Neutrophil (primary cell): Measurements from ENCODE around the gene TPH1.

Experiments used
- H3K27ac ChIP-seq: fragments of 200-600 bp; sonication (generic); 2 replicates; pipeline ENCODE4 v1.5.1; 2016; ENCODE audit warnings: mild to moderate bottlenecking, moderate library complexity
- H3K27me3 ChIP-seq: fragments of 200-600 bp; sonication (generic); 2 replicates; pipeline ENCODE4 v1.6.0; 2016; ENCODE audit warnings: mild to moderate bottlenecking
- H3K36me3 ChIP-seq: fragments of 200-600 bp; sonication (generic); 2 replicates; pipeline ENCODE4 v1.5.1; 2017
- H3K4me1 ChIP-seq, 2 experiments: fragments of 200-600 bp in 1 of 2; sonication (generic) in 1 of 2; 1 replicate in 1 of 2; 2 replicates in 1 of 2; pipeline versions ENCODE4 v1.5.1 to v1.6.1; 2013 to 2016; ENCODE audit warnings: low read depth in 1 of 2, low read length in 1 of 2, mild to moderate bottlenecking in 1 of 2, moderate library complexity in 1 of 2; ENCODE audit not compliant: control insufficient read depth in 1 of 2, insufficient read depth in 1 of 2
- H3K4me3 ChIP-seq, 2 experiments: fragments of 200-600 bp in 1 of 2; sonication (generic) in 1 of 2; 1 replicate in 1 of 2; 2 replicates in 1 of 2; pipeline ENCODE4 v1.5.1; 2013 to 2016; ENCODE audit warnings: low read depth in 1 of 2, low read length in 1 of 2, mild to moderate bottlenecking in 1 of 2, moderate library complexity in 1 of 2
- H3K9me3 ChIP-seq: fragments of 200-600 bp; sonication (generic); 2 replicates; pipeline ENCODE4 v1.5.1; 2016
- CTCF ChIP-seq: fragments of 200-600 bp; sonication (generic); IDR thresholded peaks from 2 replicates; pipeline ENCODE4 v1.5.1; 2016; ENCODE audit warnings: antibody characterized with exemption

The TPH1 gene

GRCh38 chr11:18067372-18067771 is 21.3 kb upstream of the TPH1 start:
- TF ChIP-seq CTCF, result no peak
- H3K27me3 ChIP-seq, result no peaks in the 10 kb centered on the region
- no peak overlapping the region for H3K4me3 ChIP-seq
- no peaks in the 10 kb centered on the region for H3K36me3 ChIP-seq
- no peaks in the 10 kb centered on the region for H3K9me3 ChIP-seq
- H3K4me1 ChIP-seq, result no peaks in the 10 kb centered on the region
- H3K27ac ChIP-seq, result no peak overlapping the region

GRCh38 chr11:18066626-18067025 is 20.6 kb upstream of the TPH1 start:
- no peak overlapping the region for H3K4me3 ChIP-seq
- no peaks in the 10 kb centered on the region for H3K9me3 ChIP-seq
- TF ChIP-seq CTCF, result no peak
- H3K36me3 ChIP-seq, result no peaks in the 10 kb centered on the region
- no peak overlapping the region for H3K27ac ChIP-seq
- H3K4me1 ChIP-seq, result no peaks in the 10 kb centered on the region
- H3K27me3 ChIP-seq, result no peaks in the 10 kb centered on the region

- Histone ChIP-seq H3K4me1 (no peaks in the 10 kb centered on the region), H3K27me3 (no peaks in the 10 kb centered on the region), H3K4me3 (no peak overlapping the region), H3K27ac (no peak overlapping the region), H3K36me3 (no peaks in the 10 kb centered on the region), H3K9me3 (no peaks in the 10 kb centered on the region)
- TF ChIP-seq CTCF, result no peak
Observed at GRCh38 chr11:18065572-18065971, 19.5 kb upstream of the TPH1 start.

GRCh38 chr11:18064450-18065054 is 18.5 kb upstream of the TPH1 start:
- Histone ChIP-seq H3K27ac (no peak overlapping the region), H3K4me1 (no peaks in the 10 kb centered on the region), H3K36me3 (no peaks in the 10 kb centered on the region), H3K4me3 (no peak overlapping the region), H3K27me3 (no peaks in the 10 kb centered on the region), H3K9me3 (no peaks in the 10 kb centered on the region)
- TF ChIP-seq CTCF, result no peak

GRCh38 chr11:18063862-18064434 is 17.9 kb upstream of the TPH1 start:
- Histone ChIP-seq H3K4me1 (no peaks in the 10 kb centered on the region), H3K4me3 (no peak overlapping the region), H3K27me3 (no peaks in the 10 kb centered on the region), H3K27ac (no peak overlapping the region), H3K9me3 (no peaks in the 10 kb centered on the region), H3K36me3 (no peaks in the 10 kb centered on the region)
- no peak for TF ChIP-seq CTCF
